ENCODE results near the gene CRHR2.

Gene CRHR2

GRCh38 chr7:30683816-30684215 lies 1.6 kb upstream of the CRHR2 start:
- TF ChIP-seq, protein P1, sequence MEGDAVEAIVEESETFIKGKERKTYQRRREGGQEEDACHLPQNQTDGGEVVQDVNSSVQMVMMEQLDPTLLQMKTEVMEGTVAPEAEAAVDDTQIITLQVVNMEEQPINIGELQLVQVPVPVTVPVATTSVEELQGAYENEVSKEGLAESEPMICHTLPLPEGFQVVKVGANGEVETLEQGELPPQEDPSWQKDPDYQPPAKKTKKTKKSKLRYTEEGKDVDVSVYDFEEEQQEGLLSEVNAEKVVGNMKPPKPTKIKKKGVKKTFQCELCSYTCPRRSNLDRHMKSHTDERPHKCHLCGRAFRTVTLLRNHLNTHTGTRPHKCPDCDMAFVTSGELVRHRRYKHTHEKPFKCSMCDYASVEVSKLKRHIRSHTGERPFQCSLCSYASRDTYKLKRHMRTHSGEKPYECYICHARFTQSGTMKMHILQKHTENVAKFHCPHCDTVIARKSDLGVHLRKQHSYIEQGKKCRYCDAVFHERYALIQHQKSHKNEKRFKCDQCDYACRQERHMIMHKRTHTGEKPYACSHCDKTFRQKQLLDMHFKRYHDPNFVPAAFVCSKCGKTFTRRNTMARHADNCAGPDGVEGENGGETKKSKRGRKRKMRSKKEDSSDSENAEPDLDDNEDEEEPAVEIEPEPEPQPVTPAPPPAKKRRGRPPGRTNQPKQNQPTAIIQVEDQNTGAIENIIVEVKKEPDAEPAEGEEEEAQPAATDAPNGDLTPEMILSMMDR (IDR thresholded peaks at IDR 0.05; ENCODE audit: insufficient read depth, missing control alignments), result no peak
- DNase-seq (ENCODE audit: insufficient read length, low spot score), result no peak
- FAIRE-seq, result no peak

- TF ChIP-seq, protein P1 (IDR thresholded peaks at IDR 0.05; ENCODE audit: insufficient read depth, missing control alignments), result no peak
- FAIRE-seq (no peak), DNase-seq (ENCODE audit: insufficient read length, low spot score) (no peak)
Observed at GRCh38 chr7:30683306-30683705, 1.1 kb upstream of the CRHR2 start.

DNA sequence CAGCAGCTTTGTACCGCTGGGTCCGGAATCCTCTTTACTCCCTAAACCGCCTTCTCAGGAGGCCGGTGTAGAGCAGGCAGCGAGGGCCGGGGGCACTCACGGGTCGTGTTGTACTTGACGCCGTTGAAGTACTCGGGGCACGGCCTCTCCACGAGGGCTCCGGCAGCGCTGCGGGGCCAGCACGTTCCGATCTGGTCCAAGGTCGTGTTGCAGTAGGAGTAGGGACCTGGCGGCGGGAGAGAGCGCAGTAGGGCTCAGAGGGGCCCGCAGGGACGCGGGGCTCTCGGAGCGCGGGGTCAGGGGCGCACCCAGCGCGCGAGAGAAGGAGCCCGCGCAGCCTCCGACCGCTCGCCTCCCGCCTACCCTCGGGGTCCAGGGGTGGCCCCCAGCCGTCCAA lies 443 bp downstream of the CRHR2 start:
- TF ChIP-seq, protein P1 (IDR thresholded peaks at IDR 0.05; ENCODE audit: insufficient read depth, missing control alignments), result no peak
- DNase-seq (ENCODE audit: insufficient read length, low spot score) (no peak), FAIRE-seq (no peak)

DNA sequence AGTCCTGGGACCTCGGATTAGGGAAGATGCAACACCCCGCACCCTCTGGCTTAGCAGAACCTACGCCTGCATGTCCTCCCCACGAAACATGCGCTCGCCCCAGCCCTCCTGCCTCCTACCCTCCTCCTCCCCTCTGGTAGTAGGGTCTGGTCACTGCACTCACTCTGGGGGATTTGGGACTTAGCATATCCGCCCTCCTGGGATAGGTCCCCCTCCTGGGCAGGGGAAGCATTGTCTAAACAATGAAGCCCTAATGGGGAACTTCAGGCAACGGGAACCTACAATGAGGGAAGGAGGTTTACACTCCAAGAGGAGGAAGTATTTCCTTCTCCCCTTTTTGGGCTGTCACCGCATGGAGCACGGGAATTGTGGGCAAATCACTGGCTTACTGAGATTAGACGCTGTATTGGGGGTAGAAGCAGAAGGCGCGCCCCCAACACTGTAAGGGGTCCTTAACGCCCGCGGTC lies 892 bp downstream of the CRHR2 start:
- no peak for FAIRE-seq

DNA sequence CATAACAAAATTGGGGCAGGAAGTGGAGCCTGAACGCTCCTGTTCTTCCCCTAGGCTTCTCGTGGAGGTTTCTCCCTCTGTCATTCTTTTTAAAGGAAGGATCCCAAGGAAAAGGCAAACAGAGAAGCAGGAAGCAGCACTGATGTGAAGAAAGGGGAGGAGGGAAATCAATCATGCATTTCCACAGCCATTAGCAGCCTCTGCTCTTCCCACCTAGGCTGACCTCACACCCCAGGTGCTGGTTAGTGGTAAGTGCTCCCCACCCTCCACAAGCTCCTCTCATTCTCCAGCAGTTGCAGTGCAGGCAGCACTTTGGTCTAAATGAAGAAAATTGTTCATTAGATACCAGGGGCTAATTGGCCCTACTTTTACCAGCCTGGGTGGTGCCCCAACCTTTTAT lies 2.6 kb downstream of the CRHR2 start:
- DNase-seq (ENCODE audit: insufficient read length, low spot score), result no peak
- TF ChIP-seq, protein P1 (IDR thresholded peaks at IDR 0.05; ENCODE audit: insufficient read depth, missing control alignments), result no peak
- FAIRE-seq, result no peak

More for the DNA sequence above, 892 bp downstream of the CRHR2 start:
- DNase-seq (ENCODE audit: insufficient read length, low spot score), result no peak
- TF ChIP-seq, protein P1 (IDR thresholded peaks at IDR 0.05; ENCODE audit: insufficient read depth, missing control alignments), result no peak

GRCh38 chr7:30678805-30679204 lies 3.5 kb downstream of the CRHR2 start:
- DNase-seq (ENCODE audit: insufficient read length, low spot score), result no peak
- FAIRE-seq, result no peak
- TF ChIP-seq, protein P1 (IDR thresholded peaks at IDR 0.05; ENCODE audit: insufficient read depth, missing control alignments), result no peak

DNA sequence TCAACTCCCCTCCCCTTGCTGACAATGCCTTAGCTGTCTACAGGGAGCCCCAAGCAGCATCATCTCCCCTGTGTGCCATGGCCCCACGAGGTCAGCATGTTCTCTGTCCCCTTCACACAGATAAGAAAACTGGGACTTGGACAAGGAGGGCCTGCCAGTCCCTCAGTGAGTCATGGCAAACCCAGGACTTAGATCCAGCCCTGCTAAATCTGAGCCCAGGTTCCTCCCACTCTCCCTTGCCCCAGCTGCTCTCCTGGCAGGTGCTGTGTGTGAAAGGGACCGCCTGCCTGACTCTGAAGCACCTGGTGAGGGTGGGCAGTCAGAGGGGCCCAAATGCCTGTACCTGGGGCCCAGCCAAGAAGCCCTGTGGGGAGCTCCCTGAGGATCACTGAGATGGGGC lies 7.4 kb downstream of the CRHR2 start:
- FAIRE-seq (no peak), DNase-seq (ENCODE audit: insufficient read length, low spot score) (no peak)
- TF ChIP-seq, protein P1 (IDR thresholded peaks at IDR 0.05; ENCODE audit: insufficient read depth, missing control alignments), result no peak

Measured in D721Med (cell line).